Glutamatergic neuron (in vitro differentiated cells): ENCODE data around the gene PCDHGA9. TPM values are rescaled to one million over a fixed set of nuclear protein-coding genes. Genes with fewer than 3 reads are reported as not detected.

Source experiments
- DNase-seq: peaks from one replicate; pipeline ENCODE4 v3.0.0; 2022
- H3K27ac Mint-ChIP-seq: one replicate; pipeline ENCODE4 v1.8.0; 2020; ENCODE audit warnings: mild to moderate bottlenecking, mixed read lengths, inconsistent platforms; ENCODE audit not compliant: unreplicated experiment
- H3K27me3 Mint-ChIP-seq: one replicate; pipeline ENCODE4 v1.8.0; 2020; ENCODE audit warnings: mild to moderate bottlenecking, moderate library complexity, mixed read lengths, inconsistent platforms; ENCODE audit not compliant: unreplicated experiment
- H3K36me3 Mint-ChIP-seq: one replicate; pipeline ENCODE4 v1.8.0; 2020; ENCODE audit warnings: mild to moderate bottlenecking, mixed read lengths, inconsistent platforms; ENCODE audit not compliant: unreplicated experiment
- H3K4me1 Mint-ChIP-seq: one replicate; pipeline ENCODE4 v1.8.0; 2020; ENCODE audit warnings: mild to moderate bottlenecking, low read depth, mixed read lengths, inconsistent platforms; ENCODE audit not compliant: unreplicated experiment
- H3K4me3 Mint-ChIP-seq: one replicate; pipeline ENCODE4 v1.8.0; 2020; ENCODE audit warnings: mild to moderate bottlenecking, mixed read lengths, inconsistent platforms; ENCODE audit not compliant: unreplicated experiment
- H3K9me3 Mint-ChIP-seq: one replicate; pipeline ENCODE4 v1.8.0; 2020; ENCODE audit warnings: mild to moderate bottlenecking, moderate library complexity, mixed read lengths, inconsistent platforms; ENCODE audit not compliant: unreplicated experiment
- CTCF ChIP-seq: fragments of 200-600 bp; sonication (generic); IDR thresholded peaks from one replicate; pipeline ENCODE4 v1.5.0; 2021; ENCODE audit not compliant: partially characterized antibody, unreplicated experiment
- total RNA-seq: library from RNA; stranded (reverse); fragmentation: NEBNext Ultra II Directional; extraction: Animal tissue kit (Norgen Biotek cat#: 25700); gene quantifications from one replicate; pipeline ENCODE4 v1.2.1, GENCODE V29; 2021; ENCODE audit not compliant: unreplicated experiment

PCDHGA9 gene
- total RNA-seq, 1 donor from 2014 or later = 5.5 TPM

GRCh38 chr5:141359790-141360426 is 42.7 kb upstream of the PCDHGA9 start, which contains the start of gene PCDHGB2:
Gene PCDHGB2 (plus strand): TSS chr5:141359994. CDS start chr5:141360136, 142 bp downstream.
- Mint-ChIP-seq H3K36me3 (peaks cover 56% of the 10 kb centered on the region), H3K27ac (no peak within 1 kb of the TSS)

GRCh38 chr5:141360685-141361084 is 41.9 kb upstream of the PCDHGA9 start:
- TF ChIP-seq CTCF = no peak
- DNase-seq = no peak
- Mint-ChIP-seq H3K9me3 (peaks cover 38% of the 10 kb centered on the region), H3K4me1 (no peaks in the 10 kb centered on the region), H3K27ac (no peak overlapping the region), H3K36me3 (peaks cover 59% of the 10 kb centered on the region), H3K4me3 (no peak overlapping the region), H3K27me3 (peaks cover 14% of the 10 kb centered on the region)

More at GRCh38 chr5:141359790-141360426, 42.7 kb upstream of the PCDHGA9 start, which contains the start of gene PCDHGB2:
- no peak for DNase-seq
- no peak within 1 kb of the TSS for H3K4me3 Mint-ChIP-seq
- no peak for TF ChIP-seq CTCF
- peaks cover 34% of the 10 kb centered on the region for H3K9me3 Mint-ChIP-seq
- peaks cover 14% of the 10 kb centered on the region for H3K27me3 Mint-ChIP-seq
- no peaks in the 10 kb centered on the region for H3K4me1 Mint-ChIP-seq

GRCh38 chr5:141362719-141363118 is 39.9 kb upstream of the PCDHGA9 start:
- Mint-ChIP-seq H3K36me3 (peaks cover 50% of the 10 kb centered on the region), H3K27me3 (peaks cover 12% of the 10 kb centered on the region), H3K4me3 (no peak overlapping the region), H3K9me3 (peaks cover 32% of the 10 kb centered on the region), H3K27ac (no peak overlapping the region), H3K4me1 (no peaks in the 10 kb centered on the region)
- no peak for TF ChIP-seq CTCF
- DNase-seq = no peak

- Mint-ChIP-seq H3K27ac (no peak within 1 kb of the TSS), H3K4me3 (no peak within 1 kb of the TSS), H3K36me3 (peaks cover 46% of the 10 kb centered on the region), H3K9me3 (peaks cover 32% of the 10 kb centered on the region), H3K4me1 (no peaks in the 10 kb centered on the region), H3K27me3 (peaks cover 12% of the 10 kb centered on the region)
- TF ChIP-seq CTCF = no peak
- DNase-seq = no peak
Measured at GRCh38 chr5:141363952-141364660, 38.5 kb upstream of the PCDHGA9 start, which contains the start of gene PCDHGA5. Gene PCDHGA5 (plus strand): TSS chr5:141364162. CDS start chr5:141364331, 169 bp downstream.
